Colonic mucosa (tissue), 4 donors: ENCODE results near the gene MRTFA. TPM values are rescaled to one million over a fixed set of nuclear protein-coding genes. Genes with fewer than 3 reads are reported as not detected.
A peak's percentile ranks its signal among the peaks of the same experiment; 100 is the strongest.
"Not testable (repeated sequence)": the region's sequence is repeated elsewhere in the genome, so short reads cannot be mapped to it uniquely, and the experiment has no call there.

Source experiments
- DNase-seq: peaks from one replicate; pipeline ENCODE4 v3.0.0-alpha.2; 2020
- H3K27ac ChIP-seq: fragments of 200-600 bp; one replicate; pipeline ENCODE4 v1.8.0; 2021
- H3K27me3 ChIP-seq: fragments of 200-600 bp; one replicate; pipeline ENCODE4 v1.8.0; 2021
- H3K36me3 ChIP-seq: fragments of 200-600 bp; one replicate; pipeline ENCODE4 v1.8.0; 2021
- H3K4me1 ChIP-seq: fragments of 200-600 bp; one replicate; pipeline ENCODE4 v1.8.0; 2021; ENCODE audit warnings: mild to moderate bottlenecking
- H3K4me3 ChIP-seq: fragments of 200-600 bp; one replicate; pipeline ENCODE4 v1.8.0; 2021
- H3K9ac ChIP-seq, 2 donors: one replicate each; pipeline ENCODE4 v1.7.0; 2013; ENCODE audit warnings: control low read depth in 2 of 2, low read depth in 2 of 2, low read length in 2 of 2
- H3K9me3 ChIP-seq: fragments of 200-600 bp; one replicate; pipeline ENCODE4 v1.8.0; 2021
- CTCF ChIP-seq: fragments of 200-600 bp; IDR thresholded peaks from one replicate; pipeline ENCODE4 v1.8.0; 2022; ENCODE audit warnings: antibody characterized with exemption, mild to moderate bottlenecking
- intact Hi-C: fragments of 100-400 bp; cut with DNase I; formaldehyde crosslinking; loops from one replicate; pipeline ENCODE4 v1.14.1; 2022
- total RNA-seq, 2 donors: library from RNA; stranded (reverse); fragmentation: NEBNext Ultra II Directional in 1 of 2; extraction: Animal tissue kit (Norgen Biotek cat#: 25700) in 1 of 2; gene quantifications; one replicate each; pipeline ENCODE4 v1.2.1, GENCODE V29; 2021
- donor health status: healthy.
- donor health status: DM: no; HTN: no; CAD: no.
- donor health status: DM: no; HTN: no; CAD: no.

The MRTFA gene
- total RNA-seq, 2 donors from 2014 or later: 31.9 to 35.6 TPM

GRCh38 chr22:40387746-40388145, 248.8 kb downstream of the MRTFA start:
- no peaks in the 10 kb centered on the region for H3K9me3 ChIP-seq
- H3K27ac ChIP-seq: peak overlapping the region; percentile 72
- no peak overlapping the region for H3K4me3 ChIP-seq
- intact Hi-C loops: no loop called here
- no peaks in the 10 kb centered on the region for H3K27me3 ChIP-seq
- H3K36me3 ChIP-seq: no peaks in the 10 kb centered on the region
- peak overlapping the region in 1 of 2 donors; percentile 27 for H3K9ac ChIP-seq
- peak; percentile 61 for DNase-seq
- H3K4me1 ChIP-seq: peaks cover 6% of the 10 kb centered on the region
- TF ChIP-seq CTCF: no peak

DNA sequence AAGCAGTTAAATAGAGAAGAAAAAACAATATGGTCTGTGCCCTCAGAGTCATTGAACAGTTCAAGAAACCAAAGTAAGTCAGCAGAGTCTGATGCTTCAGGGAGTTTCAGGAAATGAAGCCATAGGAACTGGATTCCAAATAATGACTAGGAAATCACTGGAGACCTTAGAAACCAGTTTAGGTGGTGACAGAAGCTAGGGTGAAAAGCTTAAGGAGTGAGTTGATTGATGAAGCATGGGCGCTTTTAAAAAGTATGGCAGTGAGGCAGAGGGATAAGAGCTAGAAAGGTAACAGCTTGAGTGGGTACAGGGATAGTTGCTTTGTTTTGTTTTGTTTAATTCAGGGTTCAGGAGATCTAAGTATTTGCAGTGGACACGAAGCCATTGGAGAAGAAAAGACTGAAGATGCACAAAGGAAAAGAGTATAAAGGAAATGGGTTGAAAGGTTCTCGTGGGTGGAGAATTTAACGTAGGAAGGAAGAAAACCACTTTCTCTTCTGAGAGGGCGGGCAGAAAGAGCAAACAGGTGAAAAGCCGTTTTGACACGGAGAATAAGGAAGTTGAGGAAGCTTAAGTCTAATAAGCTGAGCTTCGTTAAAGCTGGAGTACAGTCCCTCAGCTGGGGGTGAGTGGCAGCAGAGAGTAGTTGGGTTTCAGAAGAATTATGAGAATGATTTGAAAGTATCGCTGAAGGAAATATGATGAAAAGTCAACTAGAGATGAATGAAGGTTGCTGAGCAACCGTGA, 251.3 kb downstream of the MRTFA start:
- no peak for DNase-seq
- no peaks in the 10 kb centered on the region for H3K27me3 ChIP-seq
- H3K4me3 ChIP-seq: no peak overlapping the region
- H3K27ac ChIP-seq: peak overlapping the region; percentile 72
- no peaks in the 10 kb centered on the region for H3K36me3 ChIP-seq
- intact Hi-C loops: no loop called here
- H3K4me1 ChIP-seq: peaks cover 6% of the 10 kb centered on the region
- peak overlapping the region in 1 of 2 donors; percentile 19 for H3K9ac ChIP-seq
- H3K9me3 ChIP-seq: no peaks in the 10 kb centered on the region
- TF ChIP-seq CTCF: no peak

- no peak overlapping the region for H3K9ac ChIP-seq
- DNase-seq: no peak
- peaks cover 6% of the 10 kb centered on the region for H3K4me1 ChIP-seq
- TF ChIP-seq CTCF: no peak
- H3K36me3 ChIP-seq: no peaks in the 10 kb centered on the region
- no peak overlapping the region for H3K27ac ChIP-seq
- H3K4me3 ChIP-seq: no peak overlapping the region
- no peaks in the 10 kb centered on the region for H3K27me3 ChIP-seq
- intact Hi-C loops: no loop called here
- no peaks in the 10 kb centered on the region for H3K9me3 ChIP-seq
Measured at GRCh38 chr22:40383905-40384304, 252.6 kb downstream of the MRTFA start.

DNA sequence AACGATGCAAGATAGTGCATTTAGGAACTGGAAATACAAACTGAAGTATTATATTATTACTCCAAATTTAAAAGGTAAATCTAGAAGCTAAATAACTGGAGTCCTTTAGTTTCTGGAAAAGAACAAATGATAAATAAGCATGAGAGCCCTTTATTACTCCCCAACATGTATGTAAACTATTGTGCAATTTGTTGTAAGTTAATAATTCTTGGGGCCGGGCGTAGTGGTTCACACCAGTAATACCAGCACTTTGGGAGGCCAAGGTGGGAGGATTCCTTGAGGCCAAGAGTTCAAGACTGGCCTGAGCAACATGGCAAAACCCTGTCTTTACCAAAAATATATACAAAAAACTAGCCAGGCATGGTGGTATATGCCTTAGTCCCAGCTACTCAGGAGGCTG, 255.1 kb downstream of the MRTFA start:
- H3K4me3 ChIP-seq: no peak overlapping the region
- no peaks in the 10 kb centered on the region for H3K9me3 ChIP-seq
- H3K27ac ChIP-seq: no peak overlapping the region
- DNase-seq: no peak
- no peak for TF ChIP-seq CTCF
- intact Hi-C loops: no loop called here
- no peaks in the 10 kb centered on the region for H3K27me3 ChIP-seq
- H3K9ac ChIP-seq: no peak overlapping the region
- no peaks in the 10 kb centered on the region for H3K36me3 ChIP-seq
- H3K4me1 ChIP-seq: peaks cover 6% of the 10 kb centered on the region

- H3K4me3 ChIP-seq, H3K4me1 ChIP-seq, H3K9me3 ChIP-seq, H3K36me3 ChIP-seq, H3K27me3 ChIP-seq, H3K9ac ChIP-seq, DNase-seq, H3K27ac ChIP-seq, intact Hi-C loops: not testable (repeated sequence)
Measured at GRCh38 chr22:40378448-40378847, 258.1 kb downstream of the MRTFA start.

DNA sequence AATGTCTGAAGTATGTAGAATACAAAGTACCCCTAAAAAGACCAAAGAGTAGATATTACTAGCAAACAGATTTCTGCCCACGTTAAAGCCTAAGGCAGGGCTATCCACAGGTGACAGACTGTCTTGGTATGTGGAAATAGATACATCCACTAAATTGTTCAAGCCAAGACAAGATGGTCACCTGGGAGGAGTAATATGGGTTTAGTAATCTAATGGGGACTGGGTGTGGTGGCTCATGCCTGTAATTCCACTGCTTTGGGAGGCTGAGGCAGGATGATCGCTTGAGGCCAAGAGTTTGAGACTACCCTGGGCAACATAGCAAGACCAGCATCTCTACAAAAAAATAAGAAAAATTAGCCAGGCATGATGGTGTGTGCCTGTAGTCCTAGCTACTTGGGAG, 258.6 kb downstream of the MRTFA start:
- H3K9ac ChIP-seq: no peak overlapping the region
- intact Hi-C loops: no loop called here

More for the DNA sequence above, 258.6 kb downstream of the MRTFA start:
- DNase-seq: no peak
- Histone ChIP-seq H3K4me3 (no peak overlapping the region), H3K27ac (no peak overlapping the region), H3K36me3 (no peaks in the 10 kb centered on the region), H3K9me3 (no peaks in the 10 kb centered on the region), H3K4me1 (peaks cover under 1% of the 10 kb centered on the region), H3K27me3 (no peaks in the 10 kb centered on the region)
- TF ChIP-seq CTCF: no peak
